ENCODE data around the gene TECPR1. TPM values are rescaled to one million over a fixed set of nuclear protein-coding genes. Genes with fewer than 3 reads are reported as not detected.

TECPR1 gene
- total RNA-seq, 1 experiment from 2014 or later = 14.5 TPM

- H3K4me3 ChIP-seq = no peak overlapping the region
- H3K4me1 ChIP-seq = no peaks in the 10 kb centered on the region
- no peak overlapping the region for H3K27ac ChIP-seq
- no peak for DNase-seq
- peaks cover 20% of the 10 kb centered on the region for H3K36me3 ChIP-seq
- no peaks in the 10 kb centered on the region for H3K27me3 ChIP-seq
- no peaks in the 10 kb centered on the region for H3K9me3 ChIP-seq (replicated peaks)
These were observed 58.4 kb downstream of the TECPR1 start for GRCh38 chr7:98193474-98194180.

DNA sequence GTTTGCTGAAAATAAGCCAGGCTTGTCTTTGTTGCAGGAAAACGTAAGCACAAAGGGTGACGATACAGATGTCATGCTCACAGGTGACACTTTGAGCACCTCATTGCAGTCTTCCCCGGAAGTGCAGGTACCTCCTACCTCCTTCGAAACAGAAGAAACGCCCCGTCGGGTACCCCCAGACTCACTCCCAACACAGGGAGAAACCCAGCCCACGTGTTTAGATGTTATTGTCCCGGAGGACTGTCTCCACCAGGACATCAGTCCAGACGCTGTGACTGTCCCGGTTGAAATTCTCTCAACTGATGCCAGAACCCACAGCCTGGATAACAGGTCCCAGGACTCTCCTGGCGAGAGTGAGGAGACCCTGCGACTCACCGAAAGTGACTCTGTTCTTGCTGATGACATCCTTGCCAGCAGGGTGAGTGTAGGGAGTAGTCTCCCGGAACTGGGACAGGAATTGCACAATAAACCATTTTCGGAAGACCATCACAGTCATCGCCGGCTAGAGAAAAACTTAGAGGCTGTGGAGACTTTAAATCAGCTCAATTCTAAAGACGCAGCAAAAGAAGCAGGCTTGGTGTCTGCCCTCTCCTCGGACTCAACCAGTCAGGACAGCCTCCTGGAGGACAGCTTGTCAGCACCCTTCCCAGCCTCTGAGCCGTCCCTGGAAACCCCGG lies 59.1 kb downstream of the TECPR1 start:
- no peaks in the 10 kb centered on the region for H3K4me1 ChIP-seq
- no peak overlapping the region for H3K27ac ChIP-seq
- DNase-seq = no peak
- H3K9me3 ChIP-seq (replicated peaks) = no peaks in the 10 kb centered on the region
- H3K4me3 ChIP-seq = no peak overlapping the region
- no peaks in the 10 kb centered on the region for H3K27me3 ChIP-seq
- peaks cover 23% of the 10 kb centered on the region for H3K36me3 ChIP-seq

GRCh38 chr7:98191668-98192431 lies 60.2 kb downstream of the TECPR1 start:
- peaks cover 23% of the 10 kb centered on the region for H3K36me3 ChIP-seq

GRCh38 chr7:98189559-98189958 lies 62.5 kb downstream of the TECPR1 start:
- DNase-seq = no peak
- Histone ChIP-seq H3K27ac (no peak overlapping the region), H3K36me3 (peaks cover 23% of the 10 kb centered on the region), H3K9me3 (replicated peaks) (no peaks in the 10 kb centered on the region), H3K27me3 (no peaks in the 10 kb centered on the region), H3K4me3 (no peak overlapping the region), H3K4me1 (no peaks in the 10 kb centered on the region)

More at GRCh38 chr7:98191668-98192431, 60.2 kb downstream of the TECPR1 start:
- Histone ChIP-seq H3K4me3 (no peak overlapping the region), H3K27ac (no peak overlapping the region), H3K9me3 (replicated peaks) (no peaks in the 10 kb centered on the region), H3K4me1 (no peaks in the 10 kb centered on the region), H3K27me3 (no peaks in the 10 kb centered on the region)
- DNase-seq = no peak

DNA sequence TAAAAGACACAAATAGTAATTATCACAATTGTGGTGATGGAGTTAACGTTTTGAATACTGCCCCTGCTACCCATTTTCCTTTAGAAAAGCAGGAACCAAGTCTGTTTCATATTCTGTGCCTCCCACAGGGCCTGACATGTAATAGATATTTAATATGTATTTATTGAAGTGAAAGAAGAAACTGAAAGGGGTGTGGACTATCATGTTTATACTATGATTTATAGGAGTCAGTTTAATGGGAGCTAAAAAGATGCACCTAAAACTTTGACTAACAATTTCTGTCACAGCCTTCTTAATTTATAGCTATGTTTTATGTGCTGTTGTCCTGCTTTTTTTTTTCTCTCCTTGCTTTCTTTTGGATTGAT lies 64.9 kb downstream of the TECPR1 start:
- Histone ChIP-seq H3K27ac (no peak overlapping the region), H3K27me3 (no peaks in the 10 kb centered on the region), H3K4me3 (no peak overlapping the region), H3K4me1 (no peaks in the 10 kb centered on the region), H3K36me3 (peaks cover 12% of the 10 kb centered on the region), H3K9me3 (replicated peaks) (no peaks in the 10 kb centered on the region)
- DNase-seq = no peak

DNA sequence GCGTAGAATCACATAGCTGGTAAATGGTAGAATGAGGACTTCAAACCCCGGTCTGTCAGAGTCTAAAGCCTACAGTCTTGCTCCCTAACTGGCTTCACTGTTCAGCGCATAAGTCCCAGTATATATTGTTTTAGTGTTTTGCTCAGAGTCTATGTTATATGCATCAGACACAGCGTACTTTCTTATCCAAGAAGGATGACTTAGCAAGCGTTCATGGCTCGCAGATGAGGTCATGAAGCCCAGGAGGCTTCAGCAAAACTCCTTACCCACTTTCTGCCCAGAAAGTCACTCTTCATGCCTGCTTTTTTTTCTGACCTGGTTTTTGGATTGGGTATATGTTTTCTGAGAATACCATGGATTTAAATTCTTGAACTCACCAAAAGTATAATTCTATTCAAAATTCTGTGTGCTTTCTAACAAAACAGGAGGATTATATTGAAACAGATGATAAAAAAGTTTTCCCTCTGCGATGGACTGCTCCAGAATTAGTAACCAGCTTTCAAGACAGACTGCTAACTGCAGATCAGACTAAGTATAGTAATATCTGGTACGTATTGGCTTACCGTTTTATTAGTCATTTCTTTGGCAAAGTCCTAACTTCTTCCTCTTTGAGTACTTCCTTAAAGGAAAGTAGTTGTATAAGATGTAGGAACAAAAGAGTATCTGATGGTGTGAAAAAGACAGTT lies 65.4 kb downstream of the TECPR1 start:
- DNase-seq = no peak
- no peak overlapping the region for H3K4me3 ChIP-seq
- no peaks in the 10 kb centered on the region for H3K9me3 ChIP-seq (replicated peaks)
- peaks cover 11% of the 10 kb centered on the region for H3K36me3 ChIP-seq
- no peaks in the 10 kb centered on the region for H3K4me1 ChIP-seq
- H3K27ac ChIP-seq = no peak overlapping the region
- no peaks in the 10 kb centered on the region for H3K27me3 ChIP-seq

DNA sequence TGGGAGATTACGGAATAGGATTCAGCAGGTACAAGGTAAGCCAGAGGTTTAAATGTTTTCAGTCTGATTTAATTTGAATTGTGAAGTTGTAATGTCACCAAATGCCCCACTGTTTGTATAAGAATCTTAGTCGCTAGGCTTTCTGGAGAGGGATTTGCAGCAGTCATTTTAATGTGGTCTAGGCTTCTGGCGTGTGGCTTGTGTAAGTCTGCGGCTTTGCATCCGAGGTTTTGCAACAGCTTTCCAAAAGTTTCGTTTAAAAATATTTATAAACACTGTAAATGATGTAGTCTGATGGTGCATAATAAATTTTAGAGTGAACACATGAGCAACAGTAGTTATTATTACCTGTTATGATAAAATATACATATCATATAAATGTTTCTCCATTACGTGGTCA lies 66.9 kb downstream of the TECPR1 start:
- Histone ChIP-seq H3K9me3 (replicated peaks) (no peaks in the 10 kb centered on the region), H3K36me3 (peaks cover 8% of the 10 kb centered on the region; the same call in 1 of the 2 replicates), H3K4me1 (no peaks in the 10 kb centered on the region), H3K27me3 (no peaks in the 10 kb centered on the region), H3K27ac (no peak overlapping the region), H3K4me3 (no peak overlapping the region)
- no peak for DNase-seq

- H3K4me1 ChIP-seq = 0 out of 2 replicates have a peak, but pooled peaks cover 3% of the 10 kb centered on the region
- no peaks in the 10 kb centered on the region for H3K27me3 ChIP-seq
- 0 out of 2 replicates have a peak, but pooled peaks cover 2% of the 10 kb centered on the region for H3K36me3 ChIP-seq
- H3K27ac ChIP-seq = no peak overlapping the region
- DNase-seq = no peak
- H3K9me3 ChIP-seq (replicated peaks) = no peaks in the 10 kb centered on the region
- no peak overlapping the region for H3K4me3 ChIP-seq
These were observed 71.3 kb downstream of the TECPR1 start for GRCh38 chr7:98180751-98181150.

GRCh38 chr7:98178762-98179490 lies 73.1 kb downstream of the TECPR1 start:
- Histone ChIP-seq H3K9me3 (replicated peaks) (no peaks in the 10 kb centered on the region), H3K36me3 (0 out of 2 replicates have a peak, but pooled peaks cover 2% of the 10 kb centered on the region), H3K27ac (no peak overlapping the region), H3K4me3 (no peak overlapping the region), H3K27me3 (no peaks in the 10 kb centered on the region), H3K4me1 (0 out of 2 replicates have a peak, but pooled peaks cover 3% of the 10 kb centered on the region)
- no peak for DNase-seq

- H3K4me1 ChIP-seq = 0 out of 2 replicates have a peak, but pooled peaks cover 3% of the 10 kb centered on the region
- no peaks in the 10 kb centered on the region for H3K27me3 ChIP-seq
- no peaks in the 10 kb centered on the region for H3K9me3 ChIP-seq (replicated peaks)
- H3K27ac ChIP-seq = no peak overlapping the region
- H3K4me3 ChIP-seq = no peak overlapping the region
- H3K36me3 ChIP-seq = 0 out of 2 replicates have a peak, but pooled peaks cover 2% of the 10 kb centered on the region
- no peak for DNase-seq
These were observed 73.7 kb downstream of the TECPR1 start for GRCh38 chr7:98178321-98178720.

DNA sequence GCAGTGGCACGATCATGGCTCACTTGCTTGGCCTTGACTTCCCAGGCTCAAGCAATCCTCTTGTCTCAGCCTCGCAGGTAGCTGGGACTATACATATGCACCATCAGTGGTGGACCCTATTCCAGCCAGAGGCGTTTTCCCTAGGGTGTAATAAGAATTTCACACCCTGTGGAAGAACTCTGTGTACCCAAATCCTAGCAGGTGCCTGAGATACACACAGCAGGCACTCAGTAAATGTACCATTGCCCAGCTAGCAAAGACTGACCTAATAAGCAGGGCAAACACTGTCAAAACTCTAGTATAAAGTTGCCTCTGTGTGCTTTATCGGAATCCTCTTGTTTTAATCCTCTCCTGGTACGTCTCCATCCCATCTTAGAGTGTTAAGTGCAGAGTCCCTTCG lies 74.5 kb downstream of the TECPR1 start:
- Histone ChIP-seq H3K27me3 (no peaks in the 10 kb centered on the region), H3K9me3 (replicated peaks) (no peaks in the 10 kb centered on the region), H3K4me1 (0 out of 2 replicates have a peak, but pooled peaks cover 3% of the 10 kb centered on the region), H3K36me3 (0 out of 2 replicates have a peak, but pooled peaks cover 2% of the 10 kb centered on the region), H3K4me3 (no peak overlapping the region), H3K27ac (no peak overlapping the region)
- no peak for DNase-seq

DNA sequence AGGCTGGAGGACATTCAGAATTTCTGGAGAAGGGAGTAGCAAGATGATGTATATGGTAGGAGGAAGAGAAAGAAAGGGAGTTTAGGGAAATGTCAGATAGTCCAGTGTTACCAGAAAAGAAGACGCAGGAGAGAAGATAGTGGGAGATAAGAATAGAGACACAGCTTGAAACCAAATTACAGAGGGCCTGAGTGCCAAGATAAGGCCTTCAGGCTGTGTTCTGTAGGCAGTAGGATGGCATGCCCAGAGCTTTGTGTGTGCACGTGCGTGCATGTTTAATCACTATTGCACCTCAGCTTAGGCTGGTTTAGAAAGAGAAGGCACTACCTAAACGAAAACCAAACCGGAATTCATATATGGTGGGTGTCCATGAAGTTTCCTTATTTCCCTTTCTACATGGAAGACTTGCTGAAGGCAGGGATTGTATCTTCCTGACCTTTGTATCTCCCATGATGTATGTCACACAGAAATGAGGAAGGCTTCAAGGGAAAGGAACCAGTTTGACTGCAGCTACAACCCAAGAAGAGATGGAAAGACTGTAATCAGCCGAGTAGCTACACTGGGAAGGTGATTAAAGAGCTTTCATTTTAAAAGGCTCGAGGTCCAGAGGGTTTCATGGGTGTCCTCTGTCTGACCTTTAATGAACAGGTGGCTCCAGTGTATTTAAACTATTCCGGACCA lies 76.6 kb downstream of the TECPR1 start:
- DNase-seq = no peak
- Histone ChIP-seq H3K9me3 (replicated peaks) (no peaks in the 10 kb centered on the region), H3K27me3 (no peaks in the 10 kb centered on the region), H3K4me1 (0 out of 2 replicates have a peak, but pooled peaks cover 3% of the 10 kb centered on the region), H3K36me3 (no peaks in the 10 kb centered on the region), H3K27ac (no peak overlapping the region), H3K4me3 (no peak overlapping the region)

GRCh38 chr7:98174334-98175259 lies 77.4 kb downstream of the TECPR1 start:
- Histone ChIP-seq H3K36me3 (no peaks in the 10 kb centered on the region), H3K27ac (no peak overlapping the region), H3K4me1 (0 out of 2 replicates have a peak, but pooled peaks cover 3% of the 10 kb centered on the region), H3K9me3 (replicated peaks) (no peaks in the 10 kb centered on the region), H3K27me3 (no peaks in the 10 kb centered on the region), H3K4me3 (no peak overlapping the region)
- DNase-seq = no peak
